ENCODE measurements around the gene CFAP299.

- TF ChIP-seq CTCF (IDR thresholded peaks at IDR 0.05 in 8 of 11, conservative IDR thresholded peaks at IDR 0.05 in 3 of 11), result no peak
- TF ChIP-seq POLR2A (IDR thresholded peaks at IDR 0.05), result no peak
Measured at GRCh38 chr4:80897537-80898303, 562.2 kb downstream of the CFAP299 start.
